GM18508 (cell line): Measurements from ENCODE around the gene ATP1A1.
A peak's percentile ranks its signal among the peaks of the same experiment; 100 is the strongest.

Source experiments
- ATAC-seq: cut with Tn5 transposase; IDR thresholded peaks from one replicate; pipeline ENCODE4 v1.9.1; 2021; ENCODE audit warnings: moderate number of reproducible peaks; ENCODE audit not compliant: insufficient read depth, unreplicated experiment

ATP1A1 gene

GRCh38 chr1:116408803-116409720, 36.0 kb downstream of the ATP1A1 start:
- ATAC-seq, result no peak

GRCh38 chr1:116409751-116410191, 36.7 kb downstream of the ATP1A1 start:
- no peak for ATAC-seq

GRCh38 chr1:116411784-116412479, 38.9 kb downstream of the ATP1A1 start:
- no peak for ATAC-seq

GRCh38 chr1:116412480-116412798, 39.4 kb downstream of the ATP1A1 start:
- ATAC-seq, result no peak

GRCh38 chr1:116412898-116413297, 39.9 kb downstream of the ATP1A1 start:
- ATAC-seq, result no peak

GRCh38 chr1:116413414-116413813, 40.4 kb downstream of the ATP1A1 start:
- ATAC-seq, result no peak

GRCh38 chr1:116414364-116414763, 41.3 kb downstream of the ATP1A1 start:
- no peak for ATAC-seq

GRCh38 chr1:116415200-116415698, 42.2 kb downstream of the ATP1A1 start:
- no peak for ATAC-seq

- no peak for ATAC-seq
Observed at GRCh38 chr1:116415699-116416533, 42.9 kb downstream of the ATP1A1 start.

- no peak for ATAC-seq
Observed at GRCh38 chr1:116416854-116417513, 43.9 kb downstream of the ATP1A1 start.

- ATAC-seq, result no peak
Observed at GRCh38 chr1:116417678-116418077, 44.6 kb downstream of the ATP1A1 start.

GRCh38 chr1:116418091-116418830, 45.2 kb downstream of the ATP1A1 start:
- ATAC-seq, result peak; percentile 48

GRCh38 chr1:116420417-116421200, 47.6 kb downstream of the ATP1A1 start:
- ATAC-seq, result no peak

GRCh38 chr1:116424438-116424837, 51.4 kb downstream of the ATP1A1 start:
- ATAC-seq, result no peak

GRCh38 chr1:116424863-116425262, 51.8 kb downstream of the ATP1A1 start:
- no peak for ATAC-seq

GRCh38 chr1:116425987-116426386, 52.9 kb downstream of the ATP1A1 start:
- ATAC-seq, result no peak

GRCh38 chr1:116426401-116426800, 53.4 kb downstream of the ATP1A1 start:
- no peak for ATAC-seq

GRCh38 chr1:116428576-116428975, 55.5 kb downstream of the ATP1A1 start:
- ATAC-seq, result no peak
